GM21529 (cell line): ENCODE results near the gene BMP8B.

Experiments used
- ATAC-seq: cut with Tn5 transposase; IDR thresholded peaks from one replicate; pipeline ENCODE4 v1.9.1; 2021; ENCODE audit not compliant: unreplicated experiment

BMP8B gene

DNA sequence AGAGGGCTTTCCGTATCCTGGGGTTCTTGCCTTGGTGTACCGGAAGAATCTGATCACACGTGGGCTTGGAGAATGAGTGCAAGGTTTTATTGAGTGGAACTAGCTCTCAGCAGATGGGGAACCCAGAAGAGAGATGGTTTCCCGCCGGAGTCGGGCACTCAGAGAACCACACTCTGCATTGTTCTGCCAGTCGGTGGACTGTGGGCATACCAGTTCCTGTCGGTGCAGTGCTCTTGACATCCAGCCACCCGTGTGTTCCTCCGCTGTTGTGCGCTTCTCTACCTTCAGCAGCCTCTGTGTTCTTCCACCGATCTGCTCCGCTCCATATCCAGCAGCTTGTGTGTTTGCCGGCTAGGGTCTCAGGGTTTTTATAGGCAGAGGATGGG is 60.7 kb downstream of the BMP8B start:
- no peak for ATAC-seq

DNA sequence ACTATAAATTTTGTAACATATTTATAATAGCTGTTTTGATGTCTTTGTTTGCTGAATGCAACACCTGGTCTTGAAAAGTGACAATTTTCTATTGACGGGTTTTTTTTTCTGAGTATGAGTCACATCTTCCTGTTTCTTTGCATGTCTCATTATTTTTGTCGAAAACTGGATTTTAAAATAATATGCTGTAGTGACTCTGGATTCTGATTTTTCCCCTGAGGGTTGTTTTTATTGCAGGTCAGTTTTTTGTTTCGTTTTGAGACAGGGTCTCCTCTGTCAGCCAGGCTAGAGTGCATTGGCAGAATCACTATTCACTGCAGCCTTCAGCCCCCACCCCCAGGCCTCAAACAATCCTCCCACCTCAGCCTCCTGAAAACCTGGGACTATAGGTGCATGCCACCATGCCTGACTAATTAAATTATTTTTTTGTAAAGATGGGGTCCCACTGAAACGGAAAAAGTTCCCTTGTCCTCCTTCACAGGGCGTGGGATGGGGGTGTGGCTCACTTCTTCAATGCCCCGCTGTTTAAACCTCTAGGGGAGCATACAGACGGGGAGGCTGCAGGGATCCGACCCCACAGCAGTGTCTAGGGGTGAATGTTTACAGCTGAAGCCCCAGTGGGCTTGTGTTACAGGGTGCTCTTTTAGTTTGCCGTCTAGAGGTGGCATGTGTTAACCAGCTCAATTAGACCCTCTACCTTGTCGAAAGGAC is 61.3 kb downstream of the BMP8B start:
- peak; percentile 55 for ATAC-seq

DNA sequence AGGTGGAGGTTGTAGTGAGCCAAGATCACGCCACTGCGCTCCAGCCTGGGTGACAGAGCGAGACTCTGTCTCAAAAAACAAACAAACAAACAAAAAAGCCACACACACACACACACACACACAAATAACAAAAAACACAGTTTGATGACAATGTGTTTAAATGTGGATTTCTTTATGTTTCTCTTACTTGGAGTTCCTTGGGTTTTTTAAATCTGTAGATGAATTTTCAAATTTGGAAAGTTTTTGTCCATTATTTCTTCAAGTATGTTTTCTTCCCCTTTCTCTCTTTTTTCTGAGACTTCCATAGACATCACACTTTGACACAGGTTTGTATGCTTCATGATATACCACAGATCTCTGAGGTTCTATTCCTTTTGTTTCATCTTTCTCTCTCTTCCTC is 62.1 kb downstream of the BMP8B start:
- ATAC-seq, result no peak

DNA sequence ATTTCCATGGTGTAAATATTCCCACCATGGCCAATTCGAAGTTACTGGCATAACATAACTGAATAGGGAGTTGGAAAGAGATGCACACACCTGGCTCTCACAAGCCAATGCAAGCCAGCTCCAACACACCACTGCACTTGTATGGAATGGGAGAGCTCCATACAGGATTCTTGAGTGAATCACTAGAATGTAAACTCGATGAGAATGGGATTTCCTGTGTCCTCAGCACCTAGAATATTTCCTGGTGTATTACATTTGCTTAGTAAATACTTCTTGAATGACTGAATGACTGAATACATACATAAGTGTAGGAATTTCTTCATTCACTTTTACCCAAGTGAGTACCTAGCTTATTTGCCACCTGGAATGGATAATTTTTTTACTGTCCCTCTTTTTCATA is 66.2 kb downstream of the BMP8B start:
- ATAC-seq, result no peak

DNA sequence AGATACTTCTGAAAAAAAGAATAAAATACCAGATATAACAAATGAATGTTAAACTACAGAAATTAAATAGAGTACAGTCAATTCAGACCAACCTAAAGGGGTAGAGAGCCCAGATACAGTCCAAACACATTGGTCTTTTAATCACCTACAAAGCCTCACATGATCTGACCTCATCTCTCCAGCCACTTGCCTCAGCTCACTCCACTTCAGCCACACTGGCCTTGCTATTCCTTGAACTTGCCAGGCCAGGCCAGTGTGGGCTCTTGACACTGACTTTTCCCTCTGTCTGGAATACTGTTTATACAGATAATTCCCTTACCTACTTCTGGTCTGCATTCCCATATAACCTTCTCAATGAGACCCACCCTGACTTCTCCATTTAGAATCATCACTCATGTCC is 67.0 kb downstream of the BMP8B start:
- no peak for ATAC-seq

DNA sequence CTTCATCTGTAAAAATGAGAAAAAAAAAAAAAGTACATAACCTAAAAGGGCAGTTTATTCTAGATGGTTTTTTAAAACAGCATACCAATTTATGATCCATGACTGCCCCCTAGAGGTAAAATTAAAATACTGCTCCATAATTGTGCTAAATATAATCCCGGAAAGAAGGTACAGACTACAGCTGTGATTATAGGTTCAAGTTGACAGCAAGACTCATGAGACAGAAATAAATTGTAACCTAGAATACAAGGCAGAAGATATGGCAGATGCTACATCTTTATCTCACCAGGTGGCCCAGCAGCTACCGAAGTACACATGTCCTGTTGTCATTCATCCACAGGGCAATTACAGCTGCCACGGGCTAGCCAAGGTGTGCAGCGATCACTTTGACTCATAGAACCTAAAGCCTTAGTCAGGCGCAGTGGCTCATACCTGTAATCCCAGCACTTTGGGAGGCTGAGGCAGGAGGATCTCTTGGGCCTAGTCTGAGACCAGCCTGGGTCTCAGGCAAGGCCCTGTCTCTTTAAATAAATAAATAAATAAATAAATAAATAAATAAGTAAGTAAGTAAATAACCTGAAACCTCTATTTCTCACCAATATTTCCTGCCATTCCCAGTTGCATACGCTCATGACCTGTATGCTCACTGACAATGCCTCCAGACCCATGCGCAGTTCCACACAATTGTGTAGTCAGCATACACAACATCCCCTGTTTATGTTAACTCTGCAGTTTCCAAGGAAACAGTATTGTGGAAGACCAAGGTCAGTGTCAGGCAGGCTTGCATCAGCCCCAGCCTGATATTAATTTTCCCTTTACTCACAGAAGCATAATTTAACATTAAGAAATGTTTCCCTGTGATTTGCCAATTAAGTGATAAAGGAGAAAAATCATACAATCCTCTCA is 68.3 kb downstream of the BMP8B start:
- ATAC-seq, result no peak

DNA sequence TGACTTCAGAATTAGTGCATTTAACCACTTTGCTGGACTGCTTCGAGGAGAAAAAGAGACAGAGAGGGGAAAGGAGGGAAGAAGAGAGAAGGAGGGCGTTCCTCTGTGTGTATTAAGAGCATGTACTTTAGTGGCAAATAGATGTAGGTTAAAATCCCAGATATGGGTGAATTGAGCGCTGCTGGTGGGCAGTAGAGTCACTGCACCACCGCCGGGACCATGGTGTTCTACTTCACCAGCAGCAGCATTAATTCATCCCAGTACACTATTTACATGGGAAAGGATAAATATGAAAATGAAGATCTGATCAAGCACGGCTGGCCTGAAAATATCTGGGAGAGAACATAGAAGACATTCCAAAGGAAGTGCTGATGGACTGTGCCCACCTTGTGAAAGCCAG is 70.9 kb downstream of the BMP8B start:
- no peak for ATAC-seq

DNA sequence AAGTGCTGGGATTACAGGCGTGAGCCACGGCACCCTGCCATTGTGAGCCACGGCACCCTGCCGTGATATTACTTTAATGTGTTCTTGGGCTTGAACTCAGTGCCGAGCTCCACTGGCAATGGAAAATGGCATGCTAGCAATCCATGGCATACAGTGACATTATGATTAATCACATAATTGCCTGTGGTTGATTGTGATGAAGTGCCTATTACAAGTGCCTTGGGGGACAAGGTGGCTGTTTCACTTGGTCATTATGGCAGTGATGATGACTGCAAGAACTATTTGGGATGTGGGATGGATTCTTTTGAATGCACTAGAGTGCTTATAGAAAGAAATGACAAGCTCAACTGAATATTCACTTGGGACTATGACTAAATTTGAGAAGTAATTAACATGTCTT is 75.1 kb downstream of the BMP8B start:
- ATAC-seq, result no peak

DNA sequence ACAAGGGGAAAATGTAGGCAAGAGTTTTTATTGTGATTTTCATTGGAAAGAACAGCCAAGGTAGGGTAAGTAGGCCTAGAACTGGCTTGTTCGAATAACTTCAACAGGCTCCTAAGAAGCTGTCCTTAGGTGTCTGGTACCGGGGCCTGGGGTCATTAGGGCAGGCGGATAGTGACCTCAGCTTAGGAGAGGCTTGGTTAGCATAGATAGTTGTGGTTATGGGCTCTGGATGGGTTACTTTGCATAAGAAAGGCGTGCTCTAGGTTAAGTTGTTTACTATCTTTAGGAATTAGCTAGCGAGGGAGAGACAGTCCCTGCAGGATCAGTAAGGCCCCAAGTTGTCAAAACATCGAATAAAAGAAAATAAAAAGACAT is 76.7 kb downstream of the BMP8B start:
- no peak for ATAC-seq

DNA sequence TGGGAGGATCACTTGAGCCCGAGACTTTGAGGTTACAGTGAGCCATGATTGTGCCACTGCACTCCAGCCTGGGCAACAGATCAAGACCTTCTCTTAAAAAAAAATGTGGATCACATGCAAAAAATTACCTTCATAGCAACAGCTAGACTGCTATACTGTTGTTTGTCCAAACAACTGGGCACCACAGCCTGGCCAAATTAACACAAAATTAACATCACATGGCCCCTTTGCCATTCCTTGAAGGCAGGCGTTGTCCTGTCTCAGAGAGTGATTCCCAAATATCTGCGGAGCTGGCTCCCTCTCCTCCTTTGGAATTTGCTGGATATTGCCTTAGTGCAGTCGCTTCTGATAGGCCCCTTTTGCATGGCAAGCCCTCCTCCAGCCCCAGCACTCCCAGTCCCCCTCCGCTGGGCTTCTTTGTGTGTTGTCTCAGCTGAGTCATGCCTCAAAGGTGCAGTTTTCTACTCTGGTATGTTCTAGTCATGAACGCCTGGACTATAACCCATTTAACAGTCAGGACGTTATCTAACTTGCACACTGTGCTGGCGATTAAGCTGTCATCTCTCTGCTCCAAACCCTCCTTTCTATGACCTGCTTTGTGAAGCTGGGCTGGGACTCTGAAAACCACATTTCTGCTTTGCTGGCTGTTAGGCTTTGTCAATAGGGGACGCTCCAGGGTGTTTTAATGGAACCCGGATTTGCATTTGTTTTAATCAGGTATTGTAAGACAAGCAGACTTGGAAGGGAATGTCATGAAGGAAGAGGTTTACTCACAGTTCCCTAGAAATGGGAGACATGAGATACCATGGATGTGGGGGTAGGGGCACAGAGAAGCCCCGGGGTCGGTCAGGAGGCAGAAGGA is 77.3 kb downstream of the BMP8B start:
- ATAC-seq, result no peak

DNA sequence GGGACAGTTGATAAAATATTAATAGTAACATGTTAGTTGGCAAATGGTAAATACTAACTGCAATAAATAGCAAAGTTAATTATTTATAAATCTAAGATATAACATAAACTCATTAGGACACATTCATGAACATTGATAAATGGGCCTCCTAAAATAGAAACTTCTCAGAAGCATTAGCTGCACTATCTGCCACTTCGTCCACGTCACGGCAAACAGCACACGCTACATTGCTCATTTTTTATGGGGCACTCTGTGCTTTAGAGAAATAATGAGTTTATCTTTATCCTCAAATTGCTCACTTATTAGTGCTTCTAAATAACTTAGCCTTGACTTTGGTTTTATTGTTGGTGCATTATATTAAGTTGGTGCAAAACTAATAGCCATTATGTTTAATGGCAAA is 81.2 kb downstream of the BMP8B start:
- ATAC-seq, result no peak
